H1 (cell line): ENCODE measurements around the gene SP8. TPM values are rescaled to one million over a fixed set of nuclear protein-coding genes. Genes with fewer than 3 reads are reported as not detected.
A peak's percentile ranks its signal among the peaks of the same experiment; 100 is the strongest.

Source experiments
- CTBP2 ChIP-seq: IDR thresholded peaks from 2 replicates; pipeline ENCODE4 v1.7.0; 2011; ENCODE audit warnings: borderline replicate concordance, mild to moderate bottlenecking, moderate library complexity, mixed read lengths, low read length; ENCODE audit not compliant: insufficient read depth, insufficient read length
- EP300 ChIP-seq, 2 experiments: IDR thresholded peaks; 1 replicate in 1 of 2; 2 replicates in 1 of 2; pipeline ENCODE4 v1.6.1; 2011 to 2012; ENCODE audit warnings: low read depth in 2 of 2, low read length in 2 of 2, mild to moderate bottlenecking in 2 of 2, borderline replicate concordance in 1 of 2, inconsistent platforms in 1 of 2, moderate library complexity in 1 of 2
- GABPA ChIP-seq: IDR thresholded peaks from 2 replicates; pipeline ENCODE4 v1.6.1; 2011; ENCODE audit warnings: mild to moderate bottlenecking, low read length, moderate library complexity, borderline replicate concordance; ENCODE audit not compliant: insufficient read depth
- JUND ChIP-seq: IDR thresholded peaks from 2 replicates; pipeline ENCODE4 v1.6.1; 2011; ENCODE audit warnings: mild to moderate bottlenecking, improper control_type of control experiment, low read length
- KDM1A ChIP-seq: fragments of 200-600, 300-600 bp; sonication (generic); IDR thresholded peaks from 2 replicates; pipeline ENCODE4 v1.7.1; 2016; ENCODE audit warnings: mild to moderate bottlenecking, low read length, borderline replicate concordance
- PHF8 ChIP-seq: fragments of 200-600 bp; sonication (generic); conservative IDR thresholded peaks from 2 replicates; pipeline ENCODE4 v1.7.1; 2012; ENCODE audit warnings: low read depth, mild to moderate bottlenecking, inconsistent platforms, low read length, moderate library complexity
- RAD21 ChIP-seq, 2 experiments: IDR thresholded peaks in 1 of 2; conservative IDR thresholded peaks in 1 of 2; 2 replicates each; pipeline ENCODE4 v1.6.1; 2011; ENCODE audit warnings: low read depth in 2 of 2, low read length in 2 of 2, improper control_type of control experiment in 1 of 2, inconsistent platforms in 1 of 2, mild to moderate bottlenecking in 1 of 2, moderate library complexity in 1 of 2
- RNF2 ChIP-seq: fragments of 200-900, 300-1000 bp; sonication (generic); IDR thresholded peaks from 2 replicates; pipeline ENCODE4 v1.7.1; 2016; ENCODE audit warnings: borderline replicate concordance, low read depth, mild to moderate bottlenecking, antibody characterized with exemption, low read length; ENCODE audit not compliant: poor library complexity, severe bottlenecking; ENCODE audit errors: missing control alignments
- SAP30 ChIP-seq: fragments of 300-600 bp; sonication (generic); IDR thresholded peaks from 2 replicates; pipeline ENCODE4 v1.7.1; 2012; ENCODE audit warnings: low read length, moderate library complexity, mild to moderate bottlenecking, inconsistent platforms; ENCODE audit not compliant: insufficient read depth, insufficient replicate concordance
- SIX5 ChIP-seq: IDR thresholded peaks from 2 replicates; pipeline ENCODE4 v1.6.1; 2011; ENCODE audit warnings: mild to moderate bottlenecking, low read depth, low read length
- SP4 ChIP-seq: IDR thresholded peaks from 2 replicates; pipeline ENCODE4 v1.6.1; 2012; ENCODE audit warnings: low read length, inconsistent platforms
- TAF1 ChIP-seq: IDR thresholded peaks from 2 replicates; pipeline ENCODE4 v1.6.1; 2011; ENCODE audit warnings: mild to moderate bottlenecking, low read depth, low read length
- polyA plus RNA-seq, 7 experiments: library from polyadenylated mRNA; depleted of rRNA in 3 of 7; stranded (reverse) in 5 of 7; unstranded in 2 of 7; fragments of >200 nt in 5 of 7; fragments of 200-250 nt in 2 of 7; gene quantifications; 1 replicate in 5 of 7; 2 replicates in 1 of 7; 4 replicates in 1 of 7; pipeline versions ENCODE4 v1.2.1 to v1.2.3, GENCODE V29; 2011 to 2013; ENCODE audit warnings: missing spikeins in 2 of 7, mixed read lengths in 2 of 7
- total RNA-seq: library from RNA; stranded (reverse); fragmentation: NEBNext Ultra II Directional; extraction: Animal tissue kit (Norgen Biotek cat#: 25700); gene quantifications from 2 replicates; pipeline ENCODE4 v1.2.1, GENCODE V29; 2021

SP8 gene
- total and polyA plus RNA-seq, 2 of the 8 experiments (the other 6 are each of a cell fraction or from before 2014, with no cell fraction given), result 11.3 to 12.0 TPM

DNA sequence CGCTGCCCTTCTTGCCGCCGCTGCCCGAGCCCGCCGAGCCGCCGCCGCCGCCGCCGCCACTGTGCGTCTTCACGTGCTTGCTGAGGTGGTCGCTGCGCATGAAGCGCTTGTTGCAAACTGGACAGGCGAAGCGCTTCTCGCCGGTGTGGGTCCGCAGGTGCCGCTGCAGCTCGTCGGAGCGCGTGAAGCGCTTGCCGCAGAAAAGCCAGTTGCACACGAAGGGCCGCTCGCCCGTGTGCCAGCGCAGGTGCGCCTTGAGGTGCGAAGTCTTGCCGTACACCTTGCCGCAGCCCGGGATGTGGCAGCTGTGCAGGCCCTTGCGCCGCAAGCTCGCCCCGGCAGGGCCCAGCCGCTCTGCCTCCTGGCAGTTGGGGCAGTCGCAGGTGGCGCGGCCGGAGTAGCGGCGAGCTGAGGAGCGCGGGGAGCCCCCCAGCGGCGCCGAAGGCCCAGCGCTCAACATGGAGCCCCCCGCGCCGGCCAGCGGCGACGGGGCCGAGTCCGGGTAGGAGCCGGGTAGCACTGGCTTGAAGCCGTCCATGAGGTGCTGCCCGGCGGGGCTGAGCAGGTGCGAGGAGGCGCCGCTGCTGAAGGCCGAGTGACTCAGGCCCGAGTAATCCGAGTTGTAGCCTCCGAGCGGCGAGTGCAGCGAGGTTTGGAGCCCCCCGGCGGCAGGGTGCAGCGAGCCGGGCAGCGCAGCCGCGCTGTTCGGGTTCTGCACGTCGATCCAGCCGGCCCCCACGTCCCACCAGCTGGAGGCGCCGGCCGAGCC is 2.1 kb downstream of the SP8 start (continued):
- TF ChIP-seq EP300 (IDR thresholded peaks at IDR 0.05; ENCODE audit: borderline replicate concordance in 1 of 2, low read depth in 2 of 2, low read length in 2 of 2) (no peak), JUND (0 out of 2 replicates have a peak, but pooled peaks have one; percentile 36), RNF2 (peak; percentile 3), SAP30 (no peak), RAD21 (IDR thresholded peaks at IDR 0.05 in 1 of 2, conservative IDR thresholded peaks at IDR 0.05 in 1 of 2; ENCODE audit: low read depth in 2 of 2, low read length in 2 of 2) (peak; percentile 9; a peak in 1 of 4 replicates), KDM1A (0 out of 2 replicates have a peak, but pooled peaks have one; percentile 38), CTBP2 (peak; percentile 25), SIX5 (no peak), SP4 (no peak), PHF8 (no peak; the same call in 1 of the 2 replicates), TAF1 (peak; percentile 41), GABPA (0 out of 2 replicates have a peak, but pooled peaks have one; percentile 2)
